Measurements from ENCODE around the gene PLA2G10. TPM values are rescaled to one million over a fixed set of nuclear protein-coding genes. Genes with fewer than 3 reads are reported as not detected.

The PLA2G10 gene
- total and polyA plus RNA-seq, 2 of the 13 experiments (the other 11 are each of a cell fraction or from before 2014, with no cell fraction given), result not detected

- peaks cover 19% of the 10 kb centered on the region for H4K20me1 ChIP-seq (ENCODE audit: insufficient read depth, low read length)
- no peak overlapping the region for H2AFZ ChIP-seq (ENCODE audit: low read length)
- no peaks in the 10 kb centered on the region for H3K9me3 ChIP-seq (ENCODE audit: low read length)
- peaks cover 72% of the 10 kb centered on the region for H3K79me2 ChIP-seq (ENCODE audit: insufficient read depth, low read length)
- H3K4me2 ChIP-seq (ENCODE audit: low read depth, low read length), result no peak overlapping the region
- DNase-seq (ENCODE audit: low spot score) (no peak), ATAC-seq (no peak), FAIRE-seq (no peak)
- TF ChIP-seq CBX2 (IDR thresholded peaks at IDR 0.05; ENCODE audit: low read depth, low read length) (no peak), CBX2 (CRISPR knock-in tag; IDR thresholded peaks at IDR 0.05; ENCODE audit: low read depth) (no peak), ZC3H13 (CRISPR knock-in tag; IDR thresholded peaks at IDR 0.05) (no peak), ZNF251 (CRISPR knock-in tag; IDR thresholded peaks at IDR 0.05) (no peak), NFYB (CRISPR knock-in tag; IDR thresholded peaks at IDR 0.05) (no peak), ISX (CRISPR knock-in tag; conservative IDR thresholded peaks at IDR 0.05) (no peak), NBN (conservative IDR thresholded peaks at IDR 0.05) (no peak), FOXO1 (CRISPR knock-in tag; IDR thresholded peaks at IDR 0.05) (no peak), TCF7L2 (IDR thresholded peaks at IDR 0.05; ENCODE audit: low read depth, low read length) (no peak), MIER2 (CRISPR knock-in tag; IDR thresholded peaks at IDR 0.05) (no peak), ZNF574 (CRISPR knock-in tag; IDR thresholded peaks at IDR 0.05) (no peak), XRCC5 (optimal IDR thresholded peaks at IDR 0.05; ENCODE audit: low read length) (no peak), TAF1 (CRISPR knock-in tag; IDR thresholded peaks at IDR 0.05) (no peak), FOSL1 (CRISPR knock-in tag; IDR thresholded peaks at IDR 0.05; ENCODE audit: borderline replicate concordance) (no peak), ZNF333 (CRISPR knock-in tag; IDR thresholded peaks at IDR 0.05; ENCODE audit: borderline replicate concordance) (no peak), FIP1L1 (IDR thresholded peaks at IDR 0.05; ENCODE audit: borderline replicate concordance, insufficient read depth, low read depth, low read length) (no peak), SETDB1 (CRISPR knock-in tag; IDR thresholded peaks at IDR 0.05; ENCODE audit: borderline replicate concordance) (no peak), ATF2 (CRISPR knock-in tag; IDR thresholded peaks at IDR 0.05) (no peak), ZNF510 (CRISPR knock-in tag; IDR thresholded peaks at IDR 0.05; ENCODE audit: low read depth) (no peak), ZNF180 (CRISPR knock-in tag; IDR thresholded peaks at IDR 0.05; ENCODE audit: borderline replicate concordance, low read depth) (no peak), PRMT3 (CRISPR knock-in tag; IDR thresholded peaks at IDR 0.05; ENCODE audit: borderline replicate concordance, low read depth) (no peak)
- ChIA-PET CTCF (ENCODE audit: low intra/inter-chr PET ratio, low total read pairs) (no interaction called here), POLR2A (interaction anchor here (1.0 kb wide), 1 partner anchor 11 kb away, joined by 4 read pairs; the partner anchor contains the start of gene PARN)
- no TSS peak for BruUV-seq (replicated peaks)
- intact Hi-C loops (cut with micrococcal nuclease; ENCODE audit: unreplicated experiment) (no loop called here), in situ Hi-C loops (cut with HindIII; ENCODE audit: extremely low pct_ligation_motif_present, low pct_unique_long_range_greater_than_20kb) (no loop called here)
- H3K9ac ChIP-seq (ENCODE audit: insufficient read depth, low read depth, low read length), result no peak overlapping the region
- no peaks in the 10 kb centered on the region for H3K27me3 ChIP-seq (ENCODE audit: control insufficient read depth in 1 of 2, insufficient read depth in 2 of 2, low read length in 2 of 2)
- H3K4me1 ChIP-seq (ENCODE audit: insufficient read depth, low read length), result peaks cover 17% of the 10 kb centered on the region
- H3K27ac ChIP-seq (ENCODE audit: extremely low read length, insufficient read depth, low read length), result no peak overlapping the region
- 97% methylated on average over 8 of the region's 8 CpGs for WGBS (ENCODE audit: low lambda C conversion rate)
- peaks cover 21 to 59% of the 10 kb centered on the region in 2 experiments for H3K36me3 ChIP-seq (replicated peaks in 1 of 2; ENCODE audit: control insufficient read depth in 1 of 2, insufficient read depth in 2 of 2, low read length in 2 of 2)
- no peak overlapping the region for H3K4me3 ChIP-seq (replicated peaks in 1 of 3; ENCODE audit: insufficient read depth in 1 of 3, low read depth in 2 of 3, low read length in 3 of 3)
Observed at GRCh38 chr16:14641206-14641605, 52.9 kb downstream of the PLA2G10 start.

All from HepG2 (cell line).